NT2/D1 (cell line): ENCODE results near the gene NUAK1.

Source experiments
- SUZ12 ChIP-seq: IDR thresholded peaks from 2 replicates; pipeline ENCODE4 v1.6.1; 2011; ENCODE audit not compliant: insufficient read length, insufficient read depth; ENCODE audit errors: extremely low read depth
- YY1 ChIP-seq: IDR thresholded peaks from 2 replicates; pipeline ENCODE4 v1.6.1; 2011; ENCODE audit not compliant: insufficient read length, insufficient read depth
- ZNF274 ChIP-seq: IDR thresholded peaks from 2 replicates; pipeline ENCODE4 v1.6.1; 2011; ENCODE audit warnings: mild to moderate bottlenecking, low read depth, low read length

DNA sequence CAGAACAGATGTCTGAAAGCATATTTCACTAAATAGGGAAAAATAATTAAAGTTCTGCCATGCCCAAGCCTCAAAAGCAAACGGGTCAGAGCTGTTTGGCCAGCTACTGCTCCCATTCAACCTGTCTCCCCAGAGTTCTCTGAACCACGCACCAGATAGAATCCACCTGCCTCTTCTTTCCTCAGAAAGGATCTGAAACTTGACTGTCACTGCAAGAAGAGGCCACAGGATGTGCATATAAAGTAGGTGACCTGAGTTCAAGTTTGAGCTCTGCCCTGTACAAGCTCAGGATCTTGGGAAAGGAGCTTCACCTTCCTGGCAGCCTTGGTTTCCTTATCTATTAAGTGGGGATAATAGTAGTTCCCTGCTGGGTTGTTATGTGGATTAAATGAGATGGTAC, 91.8 kb downstream of the NUAK1 start:
- TF ChIP-seq YY1 (no peak), ZNF274 (no peak), SUZ12 (no peak)
